Nephron (organoid): ENCODE measurements around the gene SLC9A3.
"Not testable (repeated sequence)": the region's sequence is repeated elsewhere in the genome, so short reads cannot be mapped to it uniquely, and the experiment has no call there.

Source experiments
- H3K27ac Mint-ChIP-seq, 3 experiments: 2 replicates each; pipeline ENCODE4 v1.8.0; 2020; ENCODE audit warnings: mixed read lengths in 3 of 3, mild to moderate bottlenecking in 2 of 3, moderate library complexity in 1 of 3
- H3K27me3 Mint-ChIP-seq: 2 replicates; pipeline ENCODE4 v1.8.0; 2021; ENCODE audit warnings: low read depth, mild to moderate bottlenecking, moderate library complexity, mixed read lengths
- H3K36me3 Mint-ChIP-seq: 2 replicates; pipeline ENCODE4 v1.8.0; 2020; ENCODE audit warnings: low read depth, mixed read lengths
- H3K4me1 Mint-ChIP-seq: 2 replicates; pipeline ENCODE4 v1.8.0; 2020; ENCODE audit warnings: mixed read lengths
- H3K4me3 Mint-ChIP-seq, 3 experiments: 2 replicates each; pipeline ENCODE4 v1.8.0; 2020; ENCODE audit warnings: mild to moderate bottlenecking in 3 of 3, mixed read lengths in 3 of 3, moderate library complexity in 2 of 3
- H3K9me3 Mint-ChIP-seq: 2 replicates; pipeline ENCODE4 v1.8.0; 2020; ENCODE audit warnings: mixed read lengths
- TF ChIP-seq, protein P1 (sequence below), 3 experiments: fragments of 200-600 bp; sonication (generic); IDR thresholded peaks; one replicate each; pipeline ENCODE4 v1.5.0; 2021; ENCODE audit warnings: antibody characterized with exemption in 3 of 3; ENCODE audit not compliant: unreplicated experiment in 3 of 3

The SLC9A3 gene

DNA sequence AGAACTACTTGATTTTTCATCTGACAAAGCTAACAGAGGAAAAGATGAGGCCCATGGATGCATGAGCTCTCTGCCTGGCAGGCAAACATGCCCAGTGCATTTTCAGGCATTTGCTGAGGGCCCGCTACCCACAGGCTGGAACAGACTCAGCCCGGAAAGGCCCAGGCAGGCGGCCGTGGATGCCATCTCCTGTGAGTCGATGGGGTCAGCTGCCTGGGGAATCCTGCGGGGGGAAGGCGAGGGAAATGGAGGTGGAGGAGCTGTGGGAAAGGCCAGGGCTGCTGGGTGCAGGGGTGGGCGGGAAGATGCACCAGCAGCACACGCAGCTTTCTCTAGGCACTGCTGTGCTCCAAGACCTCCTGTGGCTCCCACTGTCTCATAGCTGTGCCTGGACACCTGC, 13.7 kb downstream of the SLC9A3 start:
- Mint-ChIP-seq H3K27me3 (peaks cover 52% of the 10 kb centered on the region), H3K27ac (no peak overlapping the region), H3K36me3 (no peaks in the 10 kb centered on the region), H3K9me3 (no peaks in the 10 kb centered on the region), H3K4me1 (no peaks in the 10 kb centered on the region), H3K4me3 (no peak overlapping the region)
- TF ChIP-seq, protein P1, sequence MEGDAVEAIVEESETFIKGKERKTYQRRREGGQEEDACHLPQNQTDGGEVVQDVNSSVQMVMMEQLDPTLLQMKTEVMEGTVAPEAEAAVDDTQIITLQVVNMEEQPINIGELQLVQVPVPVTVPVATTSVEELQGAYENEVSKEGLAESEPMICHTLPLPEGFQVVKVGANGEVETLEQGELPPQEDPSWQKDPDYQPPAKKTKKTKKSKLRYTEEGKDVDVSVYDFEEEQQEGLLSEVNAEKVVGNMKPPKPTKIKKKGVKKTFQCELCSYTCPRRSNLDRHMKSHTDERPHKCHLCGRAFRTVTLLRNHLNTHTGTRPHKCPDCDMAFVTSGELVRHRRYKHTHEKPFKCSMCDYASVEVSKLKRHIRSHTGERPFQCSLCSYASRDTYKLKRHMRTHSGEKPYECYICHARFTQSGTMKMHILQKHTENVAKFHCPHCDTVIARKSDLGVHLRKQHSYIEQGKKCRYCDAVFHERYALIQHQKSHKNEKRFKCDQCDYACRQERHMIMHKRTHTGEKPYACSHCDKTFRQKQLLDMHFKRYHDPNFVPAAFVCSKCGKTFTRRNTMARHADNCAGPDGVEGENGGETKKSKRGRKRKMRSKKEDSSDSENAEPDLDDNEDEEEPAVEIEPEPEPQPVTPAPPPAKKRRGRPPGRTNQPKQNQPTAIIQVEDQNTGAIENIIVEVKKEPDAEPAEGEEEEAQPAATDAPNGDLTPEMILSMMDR (IDR thresholded peaks at IDR 0.05; ENCODE audit: unreplicated experiment in 3 of 3): no peak

DNA sequence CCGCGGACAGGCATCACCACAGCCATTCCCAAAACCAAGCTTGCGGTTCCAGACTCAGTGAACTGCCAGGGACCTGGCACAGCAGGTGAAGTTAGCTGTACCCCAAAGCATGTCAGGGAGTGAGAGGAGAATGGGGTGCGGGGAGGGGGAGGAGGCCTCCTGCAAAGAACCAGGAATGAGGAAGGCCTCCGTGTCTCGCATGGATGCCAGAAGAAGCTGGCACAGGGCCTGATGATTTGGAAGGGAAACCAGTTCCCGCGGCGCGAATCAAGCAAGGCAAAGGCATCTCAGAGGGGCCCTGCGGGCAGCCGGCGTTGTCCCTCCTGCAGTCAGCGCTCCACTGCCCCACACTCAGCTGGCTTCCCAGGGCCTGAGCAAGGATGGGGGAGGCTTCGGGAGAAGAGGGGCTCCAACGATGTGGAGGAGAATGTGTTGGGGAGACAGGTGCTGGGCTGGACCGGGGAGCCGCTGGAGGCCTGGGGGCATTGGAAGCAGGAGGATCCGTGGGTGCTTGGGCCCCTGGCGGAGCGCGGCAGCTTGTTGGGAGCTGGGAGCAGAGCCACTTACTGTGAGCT, 14.6 kb downstream of the SLC9A3 start:
- Mint-ChIP-seq H3K4me3 (no peak overlapping the region), H3K27ac (no peak overlapping the region)

DNA sequence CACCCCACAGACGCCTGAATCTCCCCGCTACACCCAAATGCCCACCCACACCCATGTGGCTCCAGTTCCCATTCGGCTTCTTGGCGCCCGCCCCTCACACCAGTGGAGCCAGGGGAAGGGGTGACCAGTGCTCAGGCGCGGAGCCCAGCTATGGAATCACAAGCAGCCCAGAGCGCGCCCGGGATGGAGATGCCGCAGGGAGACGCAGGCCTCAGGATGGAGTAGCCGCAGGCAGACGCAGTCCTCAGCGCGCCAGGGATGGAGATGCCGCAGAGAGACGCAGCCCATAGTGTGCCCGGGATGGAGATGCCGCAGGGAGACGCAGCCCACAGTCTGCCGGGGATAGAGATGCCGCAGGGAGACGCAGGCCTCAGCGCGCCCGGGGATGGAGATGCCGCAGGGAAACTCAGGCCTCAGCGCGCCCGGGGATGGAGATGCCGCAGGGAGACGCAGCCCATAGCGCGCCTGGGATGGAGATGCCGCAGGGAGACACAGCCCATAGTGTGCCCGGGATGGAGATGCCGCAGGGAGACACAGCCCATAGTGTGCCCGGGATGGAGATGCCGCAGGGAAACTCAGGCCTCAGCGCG, 16.2 kb downstream of the SLC9A3 start:
- not testable (repeated sequence) for H3K4me1 Mint-ChIP-seq, H3K4me3 Mint-ChIP-seq, H3K36me3 Mint-ChIP-seq, H3K27ac Mint-ChIP-seq, H3K9me3 Mint-ChIP-seq
- H3K27me3 Mint-ChIP-seq: peaks cover 46% of the 10 kb centered on the region

More for the DNA sequence above, 14.6 kb downstream of the SLC9A3 start:
- no peaks in the 10 kb centered on the region for H3K4me1 Mint-ChIP-seq
- no peaks in the 10 kb centered on the region for H3K36me3 Mint-ChIP-seq
- TF ChIP-seq, protein P1 (IDR thresholded peaks at IDR 0.05; ENCODE audit: unreplicated experiment in 3 of 3): no peak
- H3K9me3 Mint-ChIP-seq: no peaks in the 10 kb centered on the region
- peaks cover 45% of the 10 kb centered on the region for H3K27me3 Mint-ChIP-seq

DNA sequence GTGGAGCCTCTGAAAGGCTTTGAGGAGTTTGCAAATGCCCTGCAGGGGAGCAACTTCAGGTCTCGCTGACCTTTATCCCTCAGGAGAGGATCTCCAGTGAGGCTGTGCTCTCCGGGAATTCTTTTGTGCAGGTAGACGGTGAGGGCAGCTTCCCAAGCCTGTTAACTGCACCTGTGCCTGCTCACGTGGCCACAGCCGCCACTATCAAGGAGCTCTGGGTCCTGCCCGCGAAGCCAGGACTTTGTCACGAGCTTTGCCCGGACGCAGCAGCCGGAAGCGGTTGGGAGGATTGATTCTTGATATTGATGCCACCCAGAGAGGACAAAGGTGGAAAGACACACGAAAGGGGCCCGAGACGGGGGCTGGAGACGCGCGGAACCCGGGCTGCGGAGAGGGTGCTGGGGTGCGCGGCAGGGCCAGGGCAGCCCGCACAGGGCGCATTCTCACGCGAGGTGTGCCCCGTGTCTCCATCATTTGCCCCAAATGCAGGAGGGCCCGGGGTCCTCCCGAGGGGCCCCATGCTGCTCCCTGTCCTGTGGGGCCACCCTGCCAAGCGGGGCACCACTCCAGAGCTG, 18.2 kb downstream of the SLC9A3 start:
- Mint-ChIP-seq H3K4me1 (no peaks in the 10 kb centered on the region), H3K27ac (no peak overlapping the region), H3K4me3 (no peak overlapping the region)

DNA sequence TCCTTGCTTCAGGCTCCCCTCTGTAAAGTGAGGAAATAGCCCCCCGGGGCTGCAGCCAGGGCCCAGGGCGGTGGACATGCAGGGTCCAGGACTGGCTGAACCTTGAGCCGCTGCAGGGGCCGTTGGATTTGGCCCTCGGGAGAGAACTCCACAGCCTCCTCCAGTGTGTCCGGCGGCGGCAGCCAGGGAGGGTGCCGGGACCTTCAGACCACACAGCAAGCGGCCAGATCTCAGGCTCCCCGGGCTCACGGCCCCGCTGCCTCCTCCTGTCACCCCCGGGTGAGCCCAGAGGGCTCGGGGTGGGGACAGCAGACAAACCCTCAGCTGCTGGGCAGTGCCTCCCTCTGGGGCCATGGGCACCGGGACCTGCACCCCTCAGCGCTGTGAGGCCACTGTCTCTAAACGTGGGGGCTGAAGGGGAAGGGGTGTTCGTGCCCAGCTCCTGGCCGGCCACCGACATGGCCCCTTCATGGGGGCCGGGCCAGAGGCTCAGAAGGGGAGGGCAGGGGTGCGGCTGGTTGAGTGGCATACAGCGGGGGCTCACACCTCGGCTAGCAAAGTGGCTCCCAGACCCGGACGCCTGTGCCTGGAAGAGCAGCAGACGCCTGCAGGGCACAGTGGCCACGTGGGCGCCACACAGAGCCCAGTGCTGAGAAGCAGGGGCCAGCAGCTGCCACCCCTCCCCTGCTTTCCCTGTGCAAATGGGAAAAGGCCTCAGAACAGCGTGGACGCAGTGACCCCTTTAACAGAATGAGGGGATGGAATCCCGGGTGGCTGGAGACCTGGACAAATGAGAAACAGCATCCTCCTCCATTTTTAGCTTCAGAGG, 19.7 kb downstream of the SLC9A3 start:
- no peaks in the 10 kb centered on the region for H3K36me3 Mint-ChIP-seq
- H3K27me3 Mint-ChIP-seq: peaks cover 56% of the 10 kb centered on the region
- no peaks in the 10 kb centered on the region for H3K9me3 Mint-ChIP-seq
- peak overlapping the region in 1 of 3 experiments; percentile 38 for H3K4me3 Mint-ChIP-seq
- H3K27ac Mint-ChIP-seq: no peak overlapping the region
- TF ChIP-seq, protein P1 (IDR thresholded peaks at IDR 0.05; ENCODE audit: unreplicated experiment in 3 of 3): no peak
- H3K4me1 Mint-ChIP-seq: no peaks in the 10 kb centered on the region

More for the DNA sequence above, 18.2 kb downstream of the SLC9A3 start:
- TF ChIP-seq, protein P1 (IDR thresholded peaks at IDR 0.05; ENCODE audit: unreplicated experiment in 3 of 3): no peak
- Mint-ChIP-seq H3K36me3 (no peaks in the 10 kb centered on the region), H3K27me3 (peaks cover 54% of the 10 kb centered on the region), H3K9me3 (no peaks in the 10 kb centered on the region)

DNA sequence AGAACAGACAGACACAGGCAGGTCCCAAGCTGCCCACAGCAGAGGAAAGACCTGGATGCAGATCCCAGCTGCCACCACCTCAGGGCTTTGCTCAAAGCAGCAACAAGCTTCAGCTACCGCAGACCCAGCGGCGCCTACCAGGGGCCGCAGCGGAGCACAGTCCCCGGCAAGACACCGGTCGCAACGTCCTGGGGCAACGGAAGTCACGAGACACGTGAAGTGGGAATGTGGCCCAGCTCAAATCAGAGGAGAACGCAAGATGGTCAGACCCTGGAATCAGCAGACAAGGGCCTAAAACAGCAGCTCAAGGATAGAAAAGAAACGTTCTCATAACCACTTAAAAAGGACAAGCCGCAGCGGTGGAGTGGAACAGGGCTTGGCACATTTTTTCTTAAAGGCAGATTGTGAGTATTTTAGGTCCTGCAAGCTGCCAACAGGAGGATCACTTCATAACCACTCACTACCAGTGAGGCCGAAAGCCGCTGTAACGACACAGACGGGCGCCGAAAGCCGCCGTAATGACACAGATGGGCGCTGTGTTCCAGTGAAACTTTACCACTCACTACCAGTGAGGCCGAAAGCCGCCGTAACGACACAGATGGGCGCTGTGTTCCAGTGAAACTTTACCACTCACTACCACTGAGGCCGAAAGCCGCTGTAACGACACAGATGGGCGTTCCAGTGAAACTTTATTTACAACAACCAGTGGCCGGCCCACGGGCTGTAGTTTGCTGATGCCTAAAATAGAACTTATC, 21.7 kb downstream of the SLC9A3 start:
- Mint-ChIP-seq H3K36me3 (no peaks in the 10 kb centered on the region), H3K27ac (peak overlapping the region in 1 of 3 experiments; percentile 80), H3K9me3 (no peaks in the 10 kb centered on the region), H3K27me3 (peaks cover 68% of the 10 kb centered on the region), H3K4me1 (no peaks in the 10 kb centered on the region), H3K4me3 (no peak overlapping the region)
- TF ChIP-seq, protein P1 (IDR thresholded peaks at IDR 0.05; ENCODE audit: unreplicated experiment in 3 of 3): no peak
